Measurements from ENCODE around the gene GNA14. TPM values are rescaled to one million over a fixed set of nuclear protein-coding genes. Genes with fewer than 3 reads are reported as not detected.

The GNA14 gene
- total RNA-seq, 1 experiment from 2014 or later: 0.25 TPM

DNA sequence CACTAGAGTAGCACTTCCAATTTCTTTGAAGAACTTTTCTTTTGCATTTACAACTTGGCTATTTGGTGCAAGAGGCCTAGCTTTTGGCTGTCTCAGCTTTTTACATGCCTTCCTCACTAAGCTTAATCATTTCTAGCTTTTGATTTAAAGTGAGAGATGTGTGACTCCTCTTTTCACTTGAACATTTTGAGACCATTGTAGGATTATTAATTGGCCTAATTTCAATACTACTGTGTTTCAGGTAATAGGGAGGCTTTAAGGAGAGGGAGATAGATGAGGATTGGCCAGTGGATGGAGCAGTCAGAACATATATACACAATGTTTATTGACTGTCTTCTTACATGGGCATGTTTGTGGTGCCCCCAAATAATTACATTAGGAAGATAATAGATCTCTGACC, 161.7 kb downstream of the GNA14 start (continued):
- TF ChIP-seq, protein P1, sequence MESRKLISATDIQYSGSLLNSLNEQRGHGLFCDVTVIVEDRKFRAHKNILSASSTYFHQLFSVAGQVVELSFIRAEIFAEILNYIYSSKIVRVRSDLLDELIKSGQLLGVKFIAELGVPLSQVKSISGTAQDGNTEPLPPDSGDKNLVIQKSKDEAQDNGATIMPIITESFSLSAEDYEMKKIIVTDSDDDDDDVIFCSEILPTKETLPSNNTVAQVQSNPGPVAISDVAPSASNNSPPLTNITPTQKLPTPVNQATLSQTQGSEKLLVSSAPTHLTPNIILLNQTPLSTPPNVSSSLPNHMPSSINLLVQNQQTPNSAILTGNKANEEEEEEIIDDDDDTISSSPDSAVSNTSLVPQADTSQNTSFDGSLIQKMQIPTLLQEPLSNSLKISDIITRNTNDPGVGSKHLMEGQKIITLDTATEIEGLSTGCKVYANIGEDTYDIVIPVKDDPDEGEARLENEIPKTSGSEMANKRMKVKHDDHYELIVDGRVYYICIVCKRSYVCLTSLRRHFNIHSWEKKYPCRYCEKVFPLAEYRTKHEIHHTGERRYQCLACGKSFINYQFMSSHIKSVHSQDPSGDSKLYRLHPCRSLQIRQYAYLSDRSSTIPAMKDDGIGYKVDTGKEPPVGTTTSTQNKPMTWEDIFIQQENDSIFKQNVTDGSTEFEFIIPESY (IDR thresholded peaks at IDR 0.05; ENCODE audit: extremely low read depth, insufficient replicate concordance, low read length): no peak
- TF ChIP-seq RAD21 (IDR thresholded peaks at IDR 0.05; ENCODE audit: low read depth) (no peak), ZNF274 (IDR thresholded peaks at IDR 0.05; ENCODE audit: low read depth, low read length) (no peak)

DNA sequence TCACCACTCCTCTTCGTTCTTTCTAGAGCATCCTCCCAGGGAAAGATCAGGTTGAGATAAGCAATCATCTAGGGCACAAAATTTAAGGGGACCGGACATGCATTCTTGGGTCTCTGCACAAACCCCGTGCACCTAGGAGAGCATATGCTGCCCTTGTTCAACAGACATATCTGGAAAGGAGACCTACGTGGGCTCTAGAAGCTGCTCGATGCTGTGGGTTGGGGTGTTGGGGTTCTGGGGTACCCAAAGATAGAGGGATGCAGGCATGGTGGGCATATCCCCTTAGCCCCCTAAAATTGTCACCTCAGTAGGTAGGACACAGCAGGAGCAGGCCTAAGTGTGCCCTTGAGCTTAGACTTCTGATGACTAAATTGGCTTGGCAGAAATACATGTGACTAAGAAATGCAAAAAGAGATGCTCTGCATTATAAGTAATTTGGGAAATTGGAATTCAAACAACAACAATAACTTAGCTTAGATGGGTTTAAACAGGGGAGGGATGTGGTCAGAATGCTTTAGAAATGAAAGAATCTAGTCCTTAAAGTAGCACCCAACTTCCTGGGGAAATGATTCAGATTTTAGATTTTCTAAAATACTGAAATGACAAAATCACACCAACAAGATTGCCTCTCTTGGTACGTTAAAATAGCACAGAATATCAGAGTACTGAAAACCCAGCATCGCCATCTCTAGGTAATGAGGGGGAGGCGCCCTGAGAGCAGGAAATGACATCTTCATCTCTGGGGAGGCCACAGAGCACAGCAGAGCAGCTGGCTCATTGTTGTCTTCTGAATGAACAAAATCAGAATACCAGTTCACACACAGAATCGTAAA, 172.3 kb downstream of the GNA14 start:
- no peaks in the 10 kb centered on the region for H3K79me2 ChIP-seq (ENCODE audit: insufficient read depth, low read length)
- POLR2A ChIA-PET: no interaction called here
- CTCF ChIA-PET: interaction anchor here (1.3 to 1.4 kb wide), 2 partner anchors 13 to 19 kb away, joined by 3 to 5 read pairs; no protein-coding TSS in a partner anchor
- RAD21 ChIA-PET (ENCODE audit: low non-redundant PET in 1 of 2, low total read pairs in 2 of 2, uncharacterized antibody in 2 of 2, unreplicated experiment in 2 of 2): no interaction called here
- TF ChIP-seq, protein P1 (IDR thresholded peaks at IDR 0.05; ENCODE audit: extremely low read depth, insufficient replicate concordance, low read length): no peak
- TF ChIP-seq JUND (IDR thresholded peaks at IDR 0.05): no peak
- no peak for TF ChIP-seq TCF7L2 (IDR thresholded peaks at IDR 0.05; ENCODE audit: borderline replicate concordance, extremely low read depth, insufficient read depth, insufficient read length)
- no peak for TF ChIP-seq ELF1 (IDR thresholded peaks at IDR 0.05; ENCODE audit: borderline replicate concordance, low read depth)
- no peak for TF ChIP-seq POLR2AphosphoS5 (IDR thresholded peaks at IDR 0.05; ENCODE audit: low read depth, low read length)
- no peak for TF ChIP-seq SIN3A (IDR thresholded peaks at IDR 0.05; ENCODE audit: low read depth)
- TF ChIP-seq POLR2A (IDR thresholded peaks at IDR 0.05; ENCODE audit: borderline replicate concordance, extremely low read depth, insufficient read depth, insufficient read length): no peak
- no peak for TF ChIP-seq CEBPB (IDR thresholded peaks at IDR 0.05; ENCODE audit: low read depth)
- TF ChIP-seq ZNF274 (IDR thresholded peaks at IDR 0.05; ENCODE audit: low read depth, low read length): no peak
- TF ChIP-seq EZH2 (IDR thresholded peaks at IDR 0.05): no peak
- TF ChIP-seq, protein P2, sequence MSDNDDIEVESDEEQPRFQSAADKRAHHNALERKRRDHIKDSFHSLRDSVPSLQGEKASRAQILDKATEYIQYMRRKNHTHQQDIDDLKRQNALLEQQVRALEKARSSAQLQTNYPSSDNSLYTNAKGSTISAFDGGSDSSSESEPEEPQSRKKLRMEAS (IDR thresholded peaks at IDR 0.05): no peak
- no peak for TF ChIP-seq SRF (IDR thresholded peaks at IDR 0.05; ENCODE audit: low read depth)
- TF ChIP-seq, protein P3, sequence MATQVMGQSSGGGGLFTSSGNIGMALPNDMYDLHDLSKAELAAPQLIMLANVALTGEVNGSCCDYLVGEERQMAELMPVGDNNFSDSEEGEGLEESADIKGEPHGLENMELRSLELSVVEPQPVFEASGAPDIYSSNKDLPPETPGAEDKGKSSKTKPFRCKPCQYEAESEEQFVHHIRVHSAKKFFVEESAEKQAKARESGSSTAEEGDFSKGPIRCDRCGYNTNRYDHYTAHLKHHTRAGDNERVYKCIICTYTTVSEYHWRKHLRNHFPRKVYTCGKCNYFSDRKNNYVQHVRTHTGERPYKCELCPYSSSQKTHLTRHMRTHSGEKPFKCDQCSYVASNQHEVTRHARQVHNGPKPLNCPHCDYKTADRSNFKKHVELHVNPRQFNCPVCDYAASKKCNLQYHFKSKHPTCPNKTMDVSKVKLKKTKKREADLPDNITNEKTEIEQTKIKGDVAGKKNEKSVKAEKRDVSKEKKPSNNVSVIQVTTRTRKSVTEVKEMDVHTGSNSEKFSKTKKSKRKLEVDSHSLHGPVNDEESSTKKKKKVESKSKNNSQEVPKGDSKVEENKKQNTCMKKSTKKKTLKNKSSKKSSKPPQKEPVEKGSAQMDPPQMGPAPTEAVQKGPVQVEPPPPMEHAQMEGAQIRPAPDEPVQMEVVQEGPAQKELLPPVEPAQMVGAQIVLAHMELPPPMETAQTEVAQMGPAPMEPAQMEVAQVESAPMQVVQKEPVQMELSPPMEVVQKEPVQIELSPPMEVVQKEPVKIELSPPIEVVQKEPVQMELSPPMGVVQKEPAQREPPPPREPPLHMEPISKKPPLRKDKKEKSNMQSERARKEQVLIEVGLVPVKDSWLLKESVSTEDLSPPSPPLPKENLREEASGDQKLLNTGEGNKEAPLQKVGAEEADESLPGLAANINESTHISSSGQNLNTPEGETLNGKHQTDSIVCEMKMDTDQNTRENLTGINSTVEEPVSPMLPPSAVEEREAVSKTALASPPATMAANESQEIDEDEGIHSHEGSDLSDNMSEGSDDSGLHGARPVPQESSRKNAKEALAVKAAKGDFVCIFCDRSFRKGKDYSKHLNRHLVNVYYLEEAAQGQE (IDR thresholded peaks at IDR 0.05; ENCODE audit: low read depth): no peak
- no peak overlapping the region for H2AFZ ChIP-seq (ENCODE audit: low read depth, low read length, poor library complexity, severe bottlenecking)
- no peaks in the 10 kb centered on the region for H3K9me2 ChIP-seq (ENCODE audit: insufficient read depth)
- DNase-seq (ENCODE audit: low read depth, low spot score) (no peak), ATAC-seq (0 out of 2 replicates have a peak, but pooled peaks have one; percentile 36)
- intact Hi-C loops (cut with micrococcal nuclease): no loop called here
- no peak overlapping the region for H3K27ac ChIP-seq (ENCODE audit: low read depth, low read length)
- H3K9me3 ChIP-seq (ENCODE audit: control insufficient read depth in 1 of 2, insufficient read depth in 1 of 2, low read depth in 1 of 2, low read length in 2 of 2): peaks cover 0 to 6% of the 10 kb centered on the region in 2 experiments; a peak in 1 of 4 replicates
- H3K27me3 ChIP-seq (ENCODE audit: insufficient read depth, low read length): no peaks in the 10 kb centered on the region
- no peaks in the 10 kb centered on the region for H3K4me1 ChIP-seq (ENCODE audit: control insufficient read depth in 1 of 2, insufficient read depth in 2 of 2, low read length in 2 of 2)
- no peak overlapping the region for H3K9ac ChIP-seq (ENCODE audit: low read length)
- no peaks in the 10 kb centered on the region for H4K20me1 ChIP-seq (ENCODE audit: insufficient read depth)
- no TSS peak for BruUV-seq (replicated peaks)
- H3K4me3 ChIP-seq (replicated peaks in 1 of 2; ENCODE audit: low read depth in 1 of 2, low read length in 2 of 2): no peak overlapping the region
- no peaks in the 10 kb centered on the region for H3K36me3 ChIP-seq (ENCODE audit: control insufficient read depth in 1 of 2, insufficient read depth in 2 of 2, low read length in 2 of 2)
- no peak overlapping the region for H3K4me2 ChIP-seq (ENCODE audit: low read length)
